ENCODE measurements around the gene CRIP3. TPM values are rescaled to one million over a fixed set of nuclear protein-coding genes. Genes with fewer than 3 reads are reported as not detected.

The CRIP3 gene
- polyA plus RNA-seq, result 1.6 and 2.4 TPM in 2 replicates

GRCh38 chr6:43308101-43308989 lies at the start of gene CRIP3:
Gene CRIP3 (minus strand): TSS chr6:43308826. CDS start chr6:43308792, 34 bp downstream.

GRCh38 chr6:43297644-43298564 lies 10.7 kb downstream of the CRIP3 start, which contains the start of gene SLC22A7:
Gene SLC22A7 (plus strand): TSS chr6:43298260. CDS start chr6:43298359, 99 bp downstream.

Other genes with a start within 250 kb of the CRIP3 start
- 48.1 and 61.6 TPM in 2 replicates for gene MRPL2, start 249.4 kb downstream of the CRIP3 start, polyA plus RNA-seq
- 7.8 and 17.5 TPM in 2 replicates for gene KLC4, start 249.2 kb downstream of the CRIP3 start, polyA plus RNA-seq
- gene PTK7, start 232.5 kb downstream of the CRIP3 start, polyA plus RNA-seq, result not detected in 2 replicates
- 0.74 and 0.99 TPM in 2 replicates for gene SRF, start 137.6 kb downstream of the CRIP3 start, polyA plus RNA-seq
- gene CUL9, start 126.6 kb downstream of the CRIP3 start, polyA plus RNA-seq, result 2.7 and 5.5 TPM in 2 replicates
- 8.7 and 9.2 TPM in 2 replicates for gene DNPH1, start 79.3 kb downstream of the CRIP3 start, polyA plus RNA-seq
- gene TTBK1, start 65.3 kb downstream of the CRIP3 start, polyA plus RNA-seq, result 0.62 and 0.66 TPM in 2 replicates
- gene SLC22A7, start 10.6 kb downstream of the CRIP3 start, polyA plus RNA-seq, result 0.63 TPM in 1 of 2 replicates, not detected in the other
- 7.5 and 12.4 TPM in 2 replicates for gene ZNF318, start 60.8 kb upstream of the CRIP3 start, polyA plus RNA-seq
- 3.1 and 6.2 TPM in 2 replicates for gene ABCC10, start 118.7 kb upstream of the CRIP3 start, polyA plus RNA-seq
- 11.0 and 15.0 TPM in 2 replicates for gene DLK2, start 146.7 kb upstream of the CRIP3 start, polyA plus RNA-seq
- 0.15 and 0.55 TPM in 2 replicates for gene TJAP1, start 168.7 kb upstream of the CRIP3 start, polyA plus RNA-seq
- gene LRRC73, start 201.5 kb upstream of the CRIP3 start, polyA plus RNA-seq, result 6.4 and 8.7 TPM in 2 replicates
- 79.4 and 125 TPM in 2 replicates for gene YIPF3, start 208.1 kb upstream of the CRIP3 start, polyA plus RNA-seq
- gene POLR1C, start 208.3 kb upstream of the CRIP3 start, polyA plus RNA-seq, result 37.8 and 45.0 TPM in 2 replicates

Data from Purkinje cell (primary cell).